Suprapubic skin (tissue), 4 donors: Measurements from ENCODE around the gene RALGDS.

ENCODE experiments used
- POLR2A ChIP-seq, 2 donors: fragments of 450-650 bp; IDR thresholded peaks; one replicate each; pipeline ENCODE4 v1.6.1; 2017; ENCODE audit warnings: antibody characterized with exemption in 2 of 2, mild to moderate bottlenecking in 2 of 2, moderate library complexity in 2 of 2
- POLR2AphosphoS5 ChIP-seq, 3 donors: sonication (generic); formaldehyde crosslinking; IDR thresholded peaks; one replicate each; pipeline ENCODE4 v1.6.1; 2017; ENCODE audit warnings: antibody characterized with exemption in 3 of 3
- TF ChIP-seq, protein P1 (sequence below), 2 donors: fragments of 200-600 bp in 1 of 2; fragments of 450-650 bp in 1 of 2; sonication (generic) in 1 of 2; IDR thresholded peaks; one replicate each; pipeline ENCODE4 v1.5.1; 2016 to 2019; ENCODE audit warnings: antibody characterized with exemption in 2 of 2, mild to moderate bottlenecking in 1 of 2, moderate library complexity in 1 of 2

DNA sequence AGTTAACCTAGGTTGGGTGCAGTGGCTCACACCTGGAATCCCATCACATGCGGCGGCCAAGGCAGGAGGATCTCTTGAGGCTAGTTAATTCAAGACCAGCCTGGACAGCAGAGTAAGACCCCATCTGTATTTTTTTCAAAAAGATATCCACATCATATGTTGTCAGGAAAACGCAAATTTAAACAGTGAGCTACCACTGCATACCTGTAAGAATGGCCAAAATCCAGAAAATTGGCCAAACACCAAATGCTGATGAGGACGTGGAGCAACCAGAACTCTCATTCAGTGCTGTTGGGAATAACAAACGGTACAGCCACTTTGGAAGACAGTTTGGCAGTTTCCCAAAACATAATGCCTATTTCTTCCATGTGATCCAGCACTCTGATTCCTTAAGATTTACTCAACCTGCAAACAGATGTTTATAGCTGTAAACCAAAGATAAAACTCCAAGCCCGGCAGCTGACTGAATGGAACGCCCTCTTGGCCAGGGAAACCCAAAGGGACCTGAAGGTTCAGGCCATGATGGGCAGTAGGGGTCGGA lies 46.9 kb downstream of the RALGDS start:
- TF ChIP-seq POLR2AphosphoS5 (IDR thresholded peaks at IDR 0.05) (no peak), POLR2A (IDR thresholded peaks at IDR 0.05) (no peak)
- TF ChIP-seq, protein P1, sequence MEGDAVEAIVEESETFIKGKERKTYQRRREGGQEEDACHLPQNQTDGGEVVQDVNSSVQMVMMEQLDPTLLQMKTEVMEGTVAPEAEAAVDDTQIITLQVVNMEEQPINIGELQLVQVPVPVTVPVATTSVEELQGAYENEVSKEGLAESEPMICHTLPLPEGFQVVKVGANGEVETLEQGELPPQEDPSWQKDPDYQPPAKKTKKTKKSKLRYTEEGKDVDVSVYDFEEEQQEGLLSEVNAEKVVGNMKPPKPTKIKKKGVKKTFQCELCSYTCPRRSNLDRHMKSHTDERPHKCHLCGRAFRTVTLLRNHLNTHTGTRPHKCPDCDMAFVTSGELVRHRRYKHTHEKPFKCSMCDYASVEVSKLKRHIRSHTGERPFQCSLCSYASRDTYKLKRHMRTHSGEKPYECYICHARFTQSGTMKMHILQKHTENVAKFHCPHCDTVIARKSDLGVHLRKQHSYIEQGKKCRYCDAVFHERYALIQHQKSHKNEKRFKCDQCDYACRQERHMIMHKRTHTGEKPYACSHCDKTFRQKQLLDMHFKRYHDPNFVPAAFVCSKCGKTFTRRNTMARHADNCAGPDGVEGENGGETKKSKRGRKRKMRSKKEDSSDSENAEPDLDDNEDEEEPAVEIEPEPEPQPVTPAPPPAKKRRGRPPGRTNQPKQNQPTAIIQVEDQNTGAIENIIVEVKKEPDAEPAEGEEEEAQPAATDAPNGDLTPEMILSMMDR (IDR thresholded peaks at IDR 0.05), result no peak
